T-helper 2 cell treated with Interferon-gamma antibody and Interleukin-4, amounts not matched to agents 5 μg/mL and 100 μg/mL, for 36 hours (primary cell): ENCODE results near the gene PEAR1.

Experiments used
- DNase-seq: peaks from one replicate; pipeline ENCODE4 v3.0.0; 2021; ENCODE audit warnings: low spot score
- H3K27ac Mint-ChIP-seq: one replicate; pipeline ENCODE4 v1.8.0; 2021; ENCODE audit warnings: mild to moderate bottlenecking, mixed read lengths
- H3K27me3 Mint-ChIP-seq: one replicate; pipeline ENCODE4 v1.8.0; 2021; ENCODE audit warnings: low read depth, mixed read lengths
- H3K36me3 Mint-ChIP-seq: one replicate; pipeline ENCODE4 v1.8.0; 2021; ENCODE audit warnings: low read depth, mixed read lengths
- H3K4me1 Mint-ChIP-seq: one replicate; pipeline ENCODE4 v1.8.0; 2021; ENCODE audit warnings: low read depth, mixed read lengths
- H3K4me3 Mint-ChIP-seq: one replicate; pipeline ENCODE4 v1.8.0; 2022; ENCODE audit warnings: mild to moderate bottlenecking, moderate library complexity, mixed read lengths
- H3K9me3 Mint-ChIP-seq: one replicate; pipeline ENCODE4 v1.8.0; 2021; ENCODE audit warnings: mixed read lengths

Gene PEAR1, protein sequence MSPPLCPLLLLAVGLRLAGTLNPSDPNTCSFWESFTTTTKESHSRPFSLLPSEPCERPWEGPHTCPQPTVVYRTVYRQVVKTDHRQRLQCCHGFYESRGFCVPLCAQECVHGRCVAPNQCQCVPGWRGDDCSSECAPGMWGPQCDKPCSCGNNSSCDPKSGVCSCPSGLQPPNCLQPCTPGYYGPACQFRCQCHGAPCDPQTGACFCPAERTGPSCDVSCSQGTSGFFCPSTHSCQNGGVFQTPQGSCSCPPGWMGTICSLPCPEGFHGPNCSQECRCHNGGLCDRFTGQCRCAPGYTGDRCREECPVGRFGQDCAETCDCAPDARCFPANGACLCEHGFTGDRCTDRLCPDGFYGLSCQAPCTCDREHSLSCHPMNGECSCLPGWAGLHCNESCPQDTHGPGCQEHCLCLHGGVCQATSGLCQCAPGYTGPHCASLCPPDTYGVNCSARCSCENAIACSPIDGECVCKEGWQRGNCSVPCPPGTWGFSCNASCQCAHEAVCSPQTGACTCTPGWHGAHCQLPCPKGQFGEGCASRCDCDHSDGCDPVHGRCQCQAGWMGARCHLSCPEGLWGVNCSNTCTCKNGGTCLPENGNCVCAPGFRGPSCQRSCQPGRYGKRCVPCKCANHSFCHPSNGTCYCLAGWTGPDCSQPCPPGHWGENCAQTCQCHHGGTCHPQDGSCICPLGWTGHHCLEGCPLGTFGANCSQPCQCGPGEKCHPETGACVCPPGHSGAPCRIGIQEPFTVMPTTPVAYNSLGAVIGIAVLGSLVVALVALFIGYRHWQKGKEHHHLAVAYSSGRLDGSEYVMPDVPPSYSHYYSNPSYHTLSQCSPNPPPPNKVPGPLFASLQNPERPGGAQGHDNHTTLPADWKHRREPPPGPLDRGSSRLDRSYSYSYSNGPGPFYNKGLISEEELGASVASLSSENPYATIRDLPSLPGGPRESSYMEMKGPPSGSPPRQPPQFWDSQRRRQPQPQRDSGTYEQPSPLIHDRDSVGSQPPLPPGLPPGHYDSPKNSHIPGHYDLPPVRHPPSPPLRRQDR

DNA sequence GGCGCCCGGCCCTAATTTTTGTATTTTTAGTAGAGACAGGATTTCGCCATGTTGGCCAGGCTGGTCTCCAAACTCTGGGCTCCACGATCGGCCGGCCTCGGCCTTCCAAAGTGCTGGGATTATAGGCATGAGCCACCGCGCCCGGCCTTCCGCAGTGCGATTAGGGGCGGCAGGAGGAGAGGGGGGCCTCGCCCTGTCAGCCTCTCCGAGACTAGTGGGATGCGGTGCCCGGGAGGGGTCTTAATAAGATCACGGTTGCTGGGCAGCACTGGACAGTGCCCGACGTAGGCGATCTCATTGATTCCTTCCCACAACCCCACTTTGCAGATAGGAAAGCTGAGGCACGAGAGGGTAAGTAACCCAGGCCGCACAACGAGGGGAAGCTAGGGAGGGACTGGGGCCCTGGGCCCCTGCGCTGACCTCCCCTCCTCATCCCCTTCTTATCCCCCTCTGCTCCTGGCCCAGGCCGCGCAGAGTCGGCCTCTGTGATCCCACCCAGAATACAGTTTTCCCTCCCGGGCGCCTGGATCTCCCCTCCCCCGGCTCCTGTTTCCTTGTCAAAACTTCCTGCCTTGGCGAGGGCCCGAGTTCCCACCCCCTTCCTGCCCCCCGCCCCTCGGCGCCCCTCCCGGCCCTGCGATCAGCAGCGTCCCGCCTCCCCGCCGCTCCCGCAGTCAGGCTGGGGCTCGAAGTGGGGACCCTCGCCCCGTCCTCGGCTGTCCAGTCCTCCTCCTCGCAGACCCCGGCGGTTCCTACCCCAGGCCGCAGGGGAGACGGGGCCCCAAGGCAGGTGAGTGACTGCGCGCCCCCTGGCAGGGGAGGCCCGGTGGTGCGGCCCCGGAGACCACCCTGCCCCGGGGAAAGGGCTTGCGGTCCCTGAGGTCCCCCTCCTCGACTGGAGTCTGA lies at the start of gene PEAR1:
Gene PEAR1, plus strand, starts transcription at position 671 of the 906 bp plus-strand sequence. CDS start 10,209 bp downstream, outside the sequence.
- H3K9me3 Mint-ChIP-seq = no peaks in the 10 kb centered on the region
- no peak within 1 kb of the TSS for H3K27ac Mint-ChIP-seq
- H3K4me3 Mint-ChIP-seq = peak within 1 kb of the TSS; percentile 68
- no peaks in the 10 kb centered on the region for H3K36me3 Mint-ChIP-seq
- H3K4me1 Mint-ChIP-seq = peaks cover 4% of the 10 kb centered on the region
- no peak for DNase-seq
- H3K27me3 Mint-ChIP-seq = peaks cover 55% of the 10 kb centered on the region

DNA sequence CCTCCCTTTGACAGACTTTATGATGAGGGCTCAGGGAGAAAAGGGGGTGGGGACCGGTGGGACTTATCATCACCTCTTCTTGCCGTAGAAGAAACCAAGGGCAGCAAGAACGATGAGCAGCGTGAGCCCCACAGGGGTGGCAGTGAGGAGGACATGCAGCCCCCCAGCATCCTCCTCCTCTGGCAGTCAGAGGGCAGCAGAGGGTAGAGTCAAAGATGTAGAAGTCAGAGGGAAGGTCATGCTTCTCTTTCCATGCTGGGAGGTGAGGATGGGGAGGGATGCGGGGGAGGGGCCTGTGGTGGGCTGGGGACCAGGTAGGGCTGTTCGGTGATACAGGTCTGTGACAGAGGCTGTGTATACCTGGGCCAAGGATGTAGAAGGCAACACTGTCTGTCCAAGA lies 49.4 kb upstream of the PEAR1 start:
- H3K4me3 Mint-ChIP-seq = peak overlapping the region; percentile 47
- no peak overlapping the region for H3K27ac Mint-ChIP-seq
- no peaks in the 10 kb centered on the region for H3K36me3 Mint-ChIP-seq
- no peaks in the 10 kb centered on the region for H3K9me3 Mint-ChIP-seq
- H3K27me3 Mint-ChIP-seq = peaks cover 46% of the 10 kb centered on the region
- no peak for DNase-seq
- peaks cover 16% of the 10 kb centered on the region for H3K4me1 Mint-ChIP-seq

DNA sequence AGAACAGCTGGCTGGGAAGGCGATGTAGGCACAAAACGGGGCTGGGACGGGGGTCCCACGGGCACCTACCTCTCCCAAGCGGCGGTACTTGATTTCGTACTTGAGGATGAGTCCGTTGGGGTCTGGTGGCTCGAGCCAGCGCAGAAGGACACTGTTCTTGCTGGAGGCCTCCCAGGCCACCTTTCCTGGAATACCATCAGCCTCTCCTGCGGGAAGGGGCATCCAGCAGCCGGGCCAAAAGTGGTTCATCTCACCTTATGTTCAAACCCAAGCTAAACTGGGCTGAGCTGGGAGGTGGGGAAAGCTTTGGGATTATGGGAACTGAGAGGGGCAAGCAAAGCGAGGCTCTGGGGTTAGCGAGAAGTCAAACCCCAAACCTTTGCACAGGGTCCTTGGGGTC lies 48.9 kb upstream of the PEAR1 start:
- H3K27me3 Mint-ChIP-seq = peaks cover 46% of the 10 kb centered on the region
- H3K27ac Mint-ChIP-seq = no peak overlapping the region
- H3K4me3 Mint-ChIP-seq = peak overlapping the region; percentile 37
- DNase-seq = no peak
- H3K36me3 Mint-ChIP-seq = no peaks in the 10 kb centered on the region
- H3K4me1 Mint-ChIP-seq = peaks cover 18% of the 10 kb centered on the region
- H3K9me3 Mint-ChIP-seq = no peaks in the 10 kb centered on the region

DNA sequence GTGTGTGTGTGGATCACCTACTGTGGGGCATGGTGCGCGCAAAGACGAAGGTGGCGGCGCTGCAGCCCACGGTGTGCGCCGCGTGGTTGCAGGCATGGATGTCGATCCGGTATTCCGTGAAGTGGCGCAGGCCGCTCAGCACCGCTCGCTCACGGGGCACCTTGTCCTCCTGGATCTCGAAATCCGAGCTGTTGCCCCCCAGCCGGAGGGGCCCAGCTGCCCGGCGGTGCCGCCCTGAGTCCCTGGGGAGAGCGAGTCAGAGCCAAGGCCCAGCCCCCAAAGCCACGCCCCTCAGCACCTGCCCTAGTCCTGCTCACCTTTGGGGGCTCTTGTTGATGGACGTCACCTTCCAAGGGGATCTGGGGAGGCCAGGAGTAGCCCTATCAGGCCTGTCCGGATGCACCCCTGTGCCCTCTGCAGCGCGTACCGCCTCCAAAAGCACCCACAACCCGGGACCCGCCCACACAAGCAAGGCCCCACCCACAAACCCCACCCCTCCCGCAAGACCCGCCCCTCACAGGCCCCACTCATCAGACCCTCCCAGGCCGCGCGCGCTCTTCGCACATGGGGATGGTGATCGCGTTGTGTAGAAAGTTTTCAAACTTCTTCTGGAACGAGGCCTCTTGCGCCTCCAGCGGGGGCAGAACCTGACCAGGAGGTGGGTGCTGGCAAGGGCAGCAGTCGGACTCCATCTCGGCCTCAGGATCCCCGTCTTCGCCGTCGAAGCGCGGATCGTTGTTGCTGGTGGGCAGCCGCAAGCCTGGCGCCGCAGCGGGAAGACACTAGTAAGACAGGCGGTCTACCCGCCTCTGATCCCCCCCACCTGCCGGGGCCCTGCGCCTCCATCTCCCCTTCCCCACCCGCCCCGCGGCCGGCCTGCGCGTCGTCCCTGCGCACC lies 48.2 kb upstream of the PEAR1 start:
- Mint-ChIP-seq H3K27me3 (peaks cover 46% of the 10 kb centered on the region), H3K4me1 (peaks cover 17% of the 10 kb centered on the region), H3K9me3 (no peaks in the 10 kb centered on the region), H3K36me3 (no peaks in the 10 kb centered on the region), H3K4me3 (peak overlapping the region; percentile 37), H3K27ac (no peak overlapping the region)
- no peak for DNase-seq

DNA sequence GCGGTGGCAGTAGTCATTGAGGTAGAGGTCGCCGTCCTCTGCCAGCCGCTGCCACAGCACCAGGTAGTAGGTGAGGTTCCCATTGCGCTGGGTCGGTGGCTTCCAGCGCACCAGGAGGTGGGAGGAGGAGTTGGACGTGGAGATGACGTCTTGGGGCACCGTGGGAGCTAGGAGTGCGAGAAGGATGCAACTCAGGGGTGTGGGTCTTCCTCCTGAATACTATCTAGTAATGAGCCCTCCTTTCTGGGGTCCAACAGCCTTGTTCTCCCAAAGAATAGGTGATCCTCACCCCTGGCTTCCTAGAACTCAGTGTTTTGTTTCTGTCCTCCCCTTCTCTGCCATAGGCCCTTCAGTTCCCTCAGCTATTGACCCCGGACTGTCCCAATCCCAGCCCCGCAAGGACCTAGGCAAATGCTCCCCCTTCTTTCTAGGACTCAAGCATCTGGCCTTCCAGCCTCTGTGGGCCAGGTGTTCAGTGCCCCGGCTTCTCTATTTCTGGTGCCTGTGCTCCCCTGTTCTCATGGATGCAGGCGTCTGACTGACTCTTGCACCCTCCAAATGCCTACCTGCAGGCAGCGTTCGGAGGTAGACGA lies 47.5 kb upstream of the PEAR1 start:
- DNase-seq = no peak
- H3K9me3 Mint-ChIP-seq = no peaks in the 10 kb centered on the region
- H3K4me1 Mint-ChIP-seq = peaks cover 17% of the 10 kb centered on the region
- H3K27me3 Mint-ChIP-seq = peaks cover 46% of the 10 kb centered on the region
- H3K36me3 Mint-ChIP-seq = no peaks in the 10 kb centered on the region
- no peak overlapping the region for H3K4me3 Mint-ChIP-seq
- no peak overlapping the region for H3K27ac Mint-ChIP-seq

DNA sequence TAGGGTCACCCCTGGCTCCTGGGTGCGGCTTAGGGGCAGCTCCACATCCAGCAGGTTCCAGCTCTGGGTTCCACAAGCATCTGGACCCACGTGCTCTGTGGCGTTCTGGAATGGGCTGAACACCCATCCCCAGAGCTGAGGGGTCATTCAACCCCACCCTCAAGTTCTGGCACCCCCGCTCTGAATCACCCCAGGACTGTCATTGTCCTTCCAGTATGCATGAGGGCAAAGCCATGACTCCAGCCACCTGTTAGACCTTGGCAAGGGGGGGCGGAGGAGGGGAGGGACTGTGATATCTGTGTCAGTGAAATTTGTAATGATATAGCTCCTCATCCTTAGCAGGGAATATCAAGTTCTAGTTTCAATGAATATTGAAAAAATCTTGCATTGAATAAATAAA lies 46.9 kb upstream of the PEAR1 start:
- no peak for DNase-seq
- no peaks in the 10 kb centered on the region for H3K36me3 Mint-ChIP-seq
- H3K4me1 Mint-ChIP-seq = peaks cover 17% of the 10 kb centered on the region
- H3K27ac Mint-ChIP-seq = no peak overlapping the region
- no peaks in the 10 kb centered on the region for H3K9me3 Mint-ChIP-seq
- no peak overlapping the region for H3K4me3 Mint-ChIP-seq
- peaks cover 46% of the 10 kb centered on the region for H3K27me3 Mint-ChIP-seq

DNA sequence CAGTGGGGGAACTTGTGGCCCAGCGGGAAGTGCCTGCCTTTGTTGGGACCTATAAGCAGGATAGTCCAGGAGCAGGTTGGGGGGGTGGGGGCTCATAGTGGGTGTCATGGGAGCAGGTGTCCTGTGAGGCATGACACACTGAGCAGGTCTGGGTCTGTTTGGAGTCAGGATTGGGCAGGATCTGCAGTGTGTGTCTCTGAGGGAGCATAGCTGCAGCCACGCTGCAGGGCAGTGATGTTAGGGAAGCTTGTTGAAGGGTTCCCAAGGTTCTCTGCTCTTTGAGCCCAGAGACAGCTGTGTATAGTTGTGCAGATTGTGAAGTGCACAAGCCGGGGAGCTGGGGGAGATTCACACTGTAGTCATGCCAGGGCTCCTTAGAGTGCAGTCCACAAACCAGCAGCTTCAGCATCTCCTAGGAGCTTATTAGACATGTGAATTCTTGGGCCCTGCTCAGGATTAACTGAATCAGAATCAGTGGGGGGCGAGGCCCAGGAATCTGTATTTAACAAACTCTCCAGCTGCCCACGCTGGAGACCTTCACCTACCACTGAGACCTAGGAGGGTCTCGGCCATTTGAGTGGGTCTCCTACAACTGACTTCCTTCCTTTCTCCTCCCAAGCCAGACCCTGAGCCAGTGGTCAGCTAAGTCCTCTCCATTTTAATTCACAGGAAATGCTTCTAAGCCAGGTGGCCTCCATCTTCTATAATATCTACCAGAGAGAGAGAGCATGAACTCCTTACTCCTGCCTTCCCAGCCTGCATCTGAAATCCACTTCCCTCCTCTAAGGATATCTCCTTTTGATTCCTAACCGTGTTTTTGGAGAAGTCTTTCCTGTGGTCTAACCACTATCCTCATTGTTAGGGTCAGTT lies 45.7 kb upstream of the PEAR1 start:
- Mint-ChIP-seq H3K4me3 (peak overlapping the region; percentile 0), H3K4me1 (peaks cover 17% of the 10 kb centered on the region), H3K27ac (no peak overlapping the region), H3K27me3 (peaks cover 42% of the 10 kb centered on the region), H3K9me3 (no peaks in the 10 kb centered on the region), H3K36me3 (no peaks in the 10 kb centered on the region)
- DNase-seq = no peak

DNA sequence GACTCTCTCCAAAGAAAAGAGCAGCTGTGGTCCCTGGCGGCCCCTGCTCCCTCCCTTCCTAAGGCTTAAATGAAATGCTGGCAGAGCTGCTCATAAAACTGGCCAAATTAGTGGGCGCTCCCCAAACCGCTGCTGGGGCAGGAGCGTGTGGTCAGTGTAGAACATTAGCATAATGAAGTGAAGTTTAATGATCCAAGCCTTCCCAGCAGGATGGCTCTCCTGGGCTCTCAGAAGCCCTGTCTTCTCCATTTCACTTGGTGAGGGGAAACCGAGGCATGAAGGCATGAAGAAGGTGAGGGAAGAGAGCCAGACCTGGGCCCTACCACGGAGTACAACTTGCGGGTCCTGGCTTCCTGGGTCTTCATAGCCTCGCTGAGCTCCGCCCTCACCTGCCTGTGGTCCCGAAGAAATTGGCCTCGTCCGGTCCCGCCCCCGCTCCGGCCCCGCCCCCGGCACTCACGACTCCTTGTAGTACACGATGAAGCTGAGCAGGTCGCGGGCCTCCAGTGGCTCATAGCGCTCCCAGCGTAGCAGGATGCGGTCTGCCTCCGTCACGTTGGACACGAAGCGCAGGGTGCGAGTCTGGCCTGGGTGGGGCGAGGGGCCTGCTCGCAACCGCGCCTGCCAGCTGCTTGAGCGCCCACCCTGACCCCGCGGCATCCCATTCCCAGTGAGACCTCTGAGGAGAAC lies 44.9 kb upstream of the PEAR1 start:
- H3K27ac Mint-ChIP-seq = peak overlapping the region; percentile 52
- peak; percentile 60 for DNase-seq
- peak overlapping the region; percentile 4 for H3K4me3 Mint-ChIP-seq
- H3K36me3 Mint-ChIP-seq = no peaks in the 10 kb centered on the region
- peaks cover 17% of the 10 kb centered on the region for H3K4me1 Mint-ChIP-seq
- no peaks in the 10 kb centered on the region for H3K9me3 Mint-ChIP-seq
- peaks cover 42% of the 10 kb centered on the region for H3K27me3 Mint-ChIP-seq

DNA sequence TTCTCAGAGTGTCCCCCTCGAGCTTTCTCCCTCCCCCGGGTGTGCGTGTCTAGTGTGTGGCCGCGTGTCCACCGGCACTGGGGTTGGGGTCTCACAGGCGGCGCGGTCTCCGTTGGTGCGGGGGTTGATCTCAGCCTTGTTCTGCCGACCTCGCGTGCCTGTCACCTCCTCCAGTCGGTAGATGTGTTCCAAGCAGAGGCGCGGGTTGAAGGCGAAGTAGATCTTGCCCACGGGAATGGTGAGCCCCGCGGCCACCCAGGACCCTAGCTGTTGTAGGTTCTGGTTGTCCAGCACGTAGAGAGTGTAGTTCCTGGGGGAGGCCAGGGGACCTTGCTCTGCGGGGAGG lies 44.4 kb upstream of the PEAR1 start:
- H3K4me3 Mint-ChIP-seq = peak overlapping the region; percentile 4
- H3K9me3 Mint-ChIP-seq = no peaks in the 10 kb centered on the region
- H3K27ac Mint-ChIP-seq = peak overlapping the region; percentile 52
- DNase-seq = no peak
- no peaks in the 10 kb centered on the region for H3K36me3 Mint-ChIP-seq
- H3K4me1 Mint-ChIP-seq = peaks cover 14% of the 10 kb centered on the region
- peaks cover 40% of the 10 kb centered on the region for H3K27me3 Mint-ChIP-seq

DNA sequence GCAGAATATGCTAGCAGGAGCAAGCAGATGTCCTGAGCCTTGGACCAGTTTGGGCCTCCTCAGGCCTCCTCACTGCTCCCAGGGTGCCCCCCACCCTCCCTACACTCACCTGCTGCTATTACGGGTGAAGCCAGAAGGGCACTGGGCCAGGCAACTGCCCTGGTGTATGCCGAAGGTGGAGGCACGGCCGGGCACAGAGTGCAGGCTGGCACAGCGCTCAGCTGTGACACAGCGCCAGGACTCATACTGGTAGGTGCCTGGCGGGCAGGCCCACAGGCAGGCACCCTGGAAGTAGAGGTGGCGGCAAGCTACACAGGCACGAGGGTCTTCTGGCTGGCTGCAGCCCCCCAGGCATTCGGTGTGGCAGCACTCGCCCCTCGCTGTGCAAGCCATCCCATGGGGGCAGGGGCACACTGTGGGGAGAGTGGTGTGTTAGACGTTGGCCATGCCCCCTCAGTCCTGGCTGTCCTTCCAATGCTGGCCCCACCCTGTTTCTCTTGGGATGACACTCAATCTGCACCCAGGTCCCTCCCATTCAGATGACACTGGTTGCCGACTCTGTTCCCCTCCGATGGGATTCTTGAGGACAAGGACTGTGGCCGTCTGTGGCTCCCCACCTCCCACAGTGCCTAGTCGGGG lies 41.6 kb upstream of the PEAR1 start:
- Mint-ChIP-seq H3K27ac (no peak overlapping the region), H3K27me3 (peaks cover 25% of the 10 kb centered on the region), H3K4me3 (no peak overlapping the region), H3K36me3 (no peaks in the 10 kb centered on the region), H3K9me3 (no peaks in the 10 kb centered on the region), H3K4me1 (peaks cover 12% of the 10 kb centered on the region)
- DNase-seq = no peak

DNA sequence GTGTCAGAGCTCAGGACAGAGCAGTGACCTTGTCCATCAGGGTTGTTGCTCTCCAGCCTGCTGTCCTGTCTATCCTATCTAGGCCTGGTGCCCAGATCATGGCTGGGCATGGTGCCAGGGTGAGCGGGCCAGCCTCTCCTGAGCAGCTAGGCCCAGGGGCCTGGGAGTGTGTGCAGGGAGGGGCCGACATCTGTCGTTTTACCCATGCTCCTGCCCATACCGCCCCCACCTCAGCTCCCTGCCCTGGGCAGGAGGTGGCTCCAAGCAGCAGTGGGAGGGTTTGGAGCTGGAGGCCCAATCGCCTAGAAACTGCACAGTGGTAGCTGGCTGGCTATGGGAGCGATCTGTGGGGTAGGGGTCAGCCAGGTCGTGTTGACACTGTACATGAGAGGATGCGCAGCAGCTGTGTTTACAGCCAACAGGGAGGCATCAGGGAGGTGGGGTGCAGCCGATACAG lies 41.1 kb upstream of the PEAR1 start:
- peaks cover 25% of the 10 kb centered on the region for H3K27me3 Mint-ChIP-seq

More for the DNA sequence above, 41.1 kb upstream of the PEAR1 start:
- Mint-ChIP-seq H3K4me3 (no peak overlapping the region), H3K36me3 (no peaks in the 10 kb centered on the region), H3K9me3 (no peaks in the 10 kb centered on the region), H3K27ac (no peak overlapping the region), H3K4me1 (peaks cover 12% of the 10 kb centered on the region)
- no peak for DNase-seq
